Measurements from ENCODE around the gene CDNF. TPM values are rescaled to one million over a fixed set of nuclear protein-coding genes. Genes with fewer than 3 reads are reported as not detected.
"Not testable (repeated sequence)": the region's sequence is repeated elsewhere in the genome, so short reads cannot be mapped to it uniquely, and the experiment has no call there.

The CDNF gene
- total RNA-seq, 4 donors from 2014 or later: 2.2 to 2.5 TPM; not detected in 2

- TF ChIP-seq EP300 (IDR thresholded peaks at IDR 0.05; ENCODE audit: low read depth) (no peak), CTCF (IDR thresholded peaks at IDR 0.05) (no peak), POLR2AphosphoS5 (IDR thresholded peaks at IDR 0.05) (no peak), POLR2A (IDR thresholded peaks at IDR 0.05) (no peak)
- peaks cover 0 to 23% (median 9%) of the 10 kb centered on the region in 4 donors for H3K36me3 ChIP-seq
- H3K27ac ChIP-seq: no peak overlapping the region
- H3K9me3 ChIP-seq: no peaks in the 10 kb centered on the region
- H3K27me3 ChIP-seq: no peaks in the 10 kb centered on the region
- 60 to 69% methylated on average over 2 of the region's 2 CpGs for WGBS, 2 donors (ENCODE audit: low coverage in 1 of 2)
- in situ Hi-C loops (cut with MboI; ENCODE audit: low pct_ligation_motif_present in 1 of 4, low pct_unique_long_range_greater_than_20kb in 1 of 4, low sequenced_read_pairs in 3 of 4) (no loop called here), intact Hi-C loops (cut with DNase I; ENCODE audit: low total_unique reads) (loop anchor here (5.0 kb wide), 1 partner anchor 884 kb away; no protein-coding TSS in a partner anchor)
- no peak overlapping the region for H3K4me3 ChIP-seq
- peaks cover 0 to 11% (median 6%) of the 10 kb centered on the region in 4 donors for H3K4me1 ChIP-seq
- no peak for DNase-seq
These were observed 35.4 kb upstream of the CDNF start for GRCh38 chr10:14873090-14873760.

- H3K27ac ChIP-seq; H3K27me3 ChIP-seq; H3K4me3 ChIP-seq; H3K9me3 ChIP-seq; DNase-seq; intact Hi-C loops (cut with DNase I; ENCODE audit: low total_unique reads); in situ Hi-C loops (cut with MboI; ENCODE audit: low pct_ligation_motif_present in 1 of 4, low pct_unique_long_range_greater_than_20kb in 1 of 4, low sequenced_read_pairs in 3 of 4): not testable (repeated sequence)
- 87 to 98% methylated on average over 2 to 3 of the region's 3 CpGs for WGBS, 2 donors (ENCODE audit: low coverage in 1 of 2)
- Histone ChIP-seq H3K4me1 (peaks cover 0 to 16% (median 8%) of the 10 kb centered on the region in 4 donors), H3K36me3 (peaks cover 0 to 38% (median 11%) of the 10 kb centered on the region in 4 donors)
These were observed 27.0 kb upstream of the CDNF start for GRCh38 chr10:14864871-14865270.

GRCh38 chr10:14864466-14864865, 26.6 kb upstream of the CDNF start:
- Histone ChIP-seq H3K4me1 (peaks cover 0 to 16% (median 8%) of the 10 kb centered on the region in 4 donors), H3K36me3 (peaks cover 0 to 34% (median 8%) of the 10 kb centered on the region in 4 donors)
- H3K4me3 ChIP-seq; intact Hi-C loops (cut with DNase I; ENCODE audit: low total_unique reads); H3K27ac ChIP-seq; H3K27me3 ChIP-seq; H3K9me3 ChIP-seq; in situ Hi-C loops (cut with MboI; ENCODE audit: low pct_ligation_motif_present in 1 of 4, low pct_unique_long_range_greater_than_20kb in 1 of 4, low sequenced_read_pairs in 3 of 4); DNase-seq: not testable (repeated sequence)
- WGBS, 2 donors (ENCODE audit: low coverage in 1 of 2): 98 to 100% methylated on average over 1 to 6 of the region's 6 CpGs

GRCh38 chr10:14860791-14861190, 23.0 kb upstream of the CDNF start:
- Histone ChIP-seq H3K4me3 (no peak overlapping the region), H3K36me3 (peaks cover 0 to 17% (median 3%) of the 10 kb centered on the region in 4 donors), H3K27ac (peak overlapping the region; percentile 42 to 78 (median 74)), H3K4me1 (peaks cover 0 to 16% (median 8%) of the 10 kb centered on the region in 4 donors), H3K9me3 (no peaks in the 10 kb centered on the region), H3K27me3 (no peaks in the 10 kb centered on the region)
- TF ChIP-seq POLR2AphosphoS5 (IDR thresholded peaks at IDR 0.05) (peak in 2 of 3 donors; percentile 15 to 55), CTCF (IDR thresholded peaks at IDR 0.05) (no peak)
- in situ Hi-C loops (cut with MboI; ENCODE audit: low pct_ligation_motif_present in 1 of 4, low pct_unique_long_range_greater_than_20kb in 1 of 4, low sequenced_read_pairs in 3 of 4) (no loop called here), intact Hi-C loops (cut with DNase I; ENCODE audit: low total_unique reads) (no loop called here)
- DNase-seq: peak; percentile 81
- 74% methylated on average over 1 of the region's 1 CpG; no CpG with 5 or more reads in 1 of the 2 donors for WGBS, 2 donors (ENCODE audit: low coverage in 1 of 2)

- DNase-seq: no peak
- Histone ChIP-seq H3K9me3 (no peaks in the 10 kb centered on the region), H3K27me3 (no peaks in the 10 kb centered on the region), H3K4me1 (peaks cover 0 to 16% (median 8%) of the 10 kb centered on the region in 4 donors), H3K36me3 (peaks cover 0 to 18% (median 3%) of the 10 kb centered on the region in 4 donors), H3K27ac (peak overlapping the region in 2 of 4 donors; percentile 75 to 78), H3K4me3 (no peak overlapping the region)
- in situ Hi-C loops (cut with MboI; ENCODE audit: low pct_ligation_motif_present in 1 of 4, low pct_unique_long_range_greater_than_20kb in 1 of 4, low sequenced_read_pairs in 3 of 4): no loop called here
- intact Hi-C loops (cut with DNase I; ENCODE audit: low total_unique reads): no loop called here
- TF ChIP-seq POLR2A (IDR thresholded peaks at IDR 0.05): no peak
- no peak for TF ChIP-seq CTCF (IDR thresholded peaks at IDR 0.05)
- no peak for TF ChIP-seq POLR2AphosphoS5 (IDR thresholded peaks at IDR 0.05)
- TF ChIP-seq EP300 (IDR thresholded peaks at IDR 0.05; ENCODE audit: low read depth): no peak
These were observed 21.9 kb upstream of the CDNF start for GRCh38 chr10:14859775-14860174.
